ENCODE measurements around the gene KIF22.
"Not testable (repeated sequence)": the region's sequence is repeated elsewhere in the genome, so short reads cannot be mapped to it uniquely, and the experiment has no call there.

KIF22 gene

GRCh38 chr16:29767062-29767461 is 23.5 kb upstream of the KIF22 start:
- no peak for DNase-seq

GRCh38 chr16:29769507-29769906 is 21.0 kb upstream of the KIF22 start:
- DNase-seq, result no peak

- DNase-seq, result no peak
Measured at GRCh38 chr16:29770250-29770929, 20.2 kb upstream of the KIF22 start.

GRCh38 chr16:29772330-29772729 is 18.2 kb upstream of the KIF22 start:
- DNase-seq, result not testable (repeated sequence)

GRCh38 chr16:29774730-29775129 is 15.8 kb upstream of the KIF22 start:
- DNase-seq, result no peak

- peak; percentile 5 for DNase-seq
Measured at GRCh38 chr16:29775742-29776408, 14.7 kb upstream of the KIF22 start.

- peak; percentile 37 for DNase-seq
Measured at GRCh38 chr16:29777576-29778350, 12.8 kb upstream of the KIF22 start, which contains the start of gene ZG16. ZG16 (plus strand) TSS chr16:29778256; CDS start chr16:29779267, 1,011 bp downstream.

- DNase-seq, result no peak
Measured at GRCh38 chr16:29779474-29779873, 11.1 kb upstream of the KIF22 start.

GRCh38 chr16:29783094-29783953 is 7.2 kb upstream of the KIF22 start:
- not testable (repeated sequence) for DNase-seq

- no peak for DNase-seq
Measured at GRCh38 chr16:29784157-29784556, 6.4 kb upstream of the KIF22 start.

GRCh38 chr16:29784901-29785500 is 5.5 kb upstream of the KIF22 start:
- DNase-seq, result no peak

GRCh38 chr16:29787155-29787554 is 3.4 kb upstream of the KIF22 start:
- not testable (repeated sequence) for DNase-seq

GRCh38 chr16:29789775-29790182 is 772 bp upstream of the KIF22 start:
- DNase-seq, result peak; percentile 67

- DNase-seq, result peak; percentile 40
Measured at GRCh38 chr16:29790949-29791844, 646 bp downstream of the KIF22 start.

GRCh38 chr16:29791845-29792807 is 1.6 kb downstream of the KIF22 start:
- DNase-seq, result no peak

- DNase-seq, result not testable (repeated sequence)
Measured at GRCh38 chr16:29793153-29793552, 2.6 kb downstream of the KIF22 start.

GRCh38 chr16:29794231-29794710 is 3.7 kb downstream of the KIF22 start:
- no peak for DNase-seq

- DNase-seq, result no peak
Measured at GRCh38 chr16:29802416-29802935, 11.9 kb downstream of the KIF22 start.

- no peak for DNase-seq
Measured at GRCh38 chr16:29804020-29804419, 13.5 kb downstream of the KIF22 start.
